Spleen (tissue), 11 donors: ENCODE data around the gene CYP39A1. TPM values are rescaled to one million over a fixed set of nuclear protein-coding genes. Genes with fewer than 3 reads are reported as not detected.

Experiments used
- DNase-seq: peaks from one replicate; pipeline ENCODE4 v3.0.0-alpha.2; 2020
- H3K27ac ChIP-seq, 8 donors: fragments of 200-600 bp; sonication (generic) in 7 of 8; 1 replicate in 4 of 8; 2 replicates in 4 of 8; pipeline versions ENCODE4 v1.5.0 to v1.8.0; 2016 to 2021; ENCODE audit warnings: inconsistent platforms in 4 of 8, mild to moderate bottlenecking in 4 of 8, moderate library complexity in 1 of 8
- H3K27me3 ChIP-seq, 7 donors: fragments of 200-600 bp; sonication (generic) in 6 of 7; replicated peaks in 1 of 7; 1 replicate in 4 of 7; 2 replicates in 3 of 7; pipeline versions ENCODE4 v1.5.0 to v1.8.0; 2016 to 2021; ENCODE audit warnings: inconsistent platforms in 3 of 7, mild to moderate bottlenecking in 1 of 7
- H3K36me3 ChIP-seq, 6 donors: fragments of 200-600 bp; sonication (generic) in 5 of 6; 1 replicate in 4 of 6; 2 replicates in 2 of 6; pipeline versions ENCODE4 v1.5.0 to v1.8.0; 2016 to 2021; ENCODE audit warnings: inconsistent platforms in 2 of 6
- H3K4me1 ChIP-seq, 6 donors: fragments of 200-600 bp; sonication (generic) in 5 of 6; 1 replicate in 3 of 6; 2 replicates in 3 of 6; pipeline versions ENCODE4 v1.5.0 to v1.8.0; 2016 to 2021; ENCODE audit warnings: inconsistent platforms in 3 of 6
- H3K4me3 ChIP-seq, 8 donors: fragments of 200-600 bp; sonication (generic) in 7 of 8; 1 replicate in 4 of 8; 2 replicates in 4 of 8; pipeline versions ENCODE4 v1.5.0 to v1.8.0; 2016 to 2021; ENCODE audit warnings: inconsistent platforms in 4 of 8, mild to moderate bottlenecking in 4 of 8, moderate library complexity in 2 of 8
- H3K9me3 ChIP-seq, 8 donors: fragments of 200-600 bp; sonication (generic) in 7 of 8; 1 replicate in 4 of 8; 2 replicates in 4 of 8; pipeline versions ENCODE4 v1.5.0 to v1.8.0; 2016 to 2021; ENCODE audit warnings: inconsistent platforms in 4 of 8
- CTCF ChIP-seq, 11 experiments: fragments of 200-600 bp in 7 of 11; fragments of 450-650 bp in 4 of 11; sonication (generic) in 4 of 11; IDR thresholded peaks in 8 of 11; conservative IDR thresholded peaks in 3 of 11; 1 replicate in 7 of 11; 2 replicates in 4 of 11; pipeline versions ENCODE4 v1.4.0 to v1.8.0; 2016 to 2021; ENCODE audit warnings: antibody characterized with exemption in 11 of 11, inconsistent platforms in 4 of 11, mild to moderate bottlenecking in 1 of 11
- POLR2A ChIP-seq, 3 donors: fragments of 450-650 bp; IDR thresholded peaks; one replicate each; pipeline ENCODE4 v1.5.1; 2017; ENCODE audit warnings: antibody characterized with exemption in 3 of 3, mild to moderate bottlenecking in 1 of 3
- POLR2AphosphoS5 ChIP-seq, 3 donors: sonication (generic); formaldehyde crosslinking; IDR thresholded peaks; one replicate each; pipeline ENCODE4 v1.5.1; 2017; ENCODE audit warnings: antibody characterized with exemption in 3 of 3
- WGBS, 5 donors: extraction: QIAGEN DNeasy Blood & Tissue Kit in 3 of 5; methylation state at CpG; one replicate each; pipeline versions ENCODE4 v1.1.5 to v1.1.7; 2013 to 2018; 5-methylcytosine and 5-hydroxymethylcytosine counted together
- intact Hi-C: fragments of 100-400 bp; cut with DNase I; formaldehyde crosslinking; loops from one replicate; pipeline ENCODE4 v1.15.0; 2023; ENCODE audit warnings: low total_unique reads
- polyA plus RNA-seq, 3 donors: library from polyadenylated mRNA; stranded (reverse); fragments of 200-250 nt; gene quantifications; one replicate each; pipeline ENCODE4 v1.2.1, GENCODE V29; 2013
- total RNA-seq, 7 donors: library from RNA; depleted of rRNA in 3 of 7; stranded (reverse); fragments of >200 nt in 3 of 7; fragmentation: NEBNext Ultra II Directional in 4 of 7; extraction: Animal tissue kit (Norgen Biotek cat#: 25700) in 4 of 7; gene quantifications; one replicate each; pipeline versions ENCODE4 v1.1.0 to v1.2.1, GENCODE V29; 2016 to 2021
- donor health status: healthy with polysubstance abuse.
- donor health status: DM: no; HTN: no; CAD: no; lungs with moderate emphysema.
- donor health status: DM: no; HTN: no; CAD: no.
- donor health status: Bipolar disorder and iron deficiency.
- donor health status: healthy.
- donor health status: DM: no; HTN: no; CAD: no.
- donor health status: DM: yes; HTN: yes; CAD: no.

CYP39A1 gene
- total and polyA plus RNA-seq, 10 donors = 0.39 to 2.8 (median 0.91) TPM

- Histone ChIP-seq H3K4me3 (no peak overlapping the region), H3K4me1 (no peaks in the 10 kb centered on the region), H3K27me3 (no peaks in the 10 kb centered on the region), H3K9me3 (no peaks in the 10 kb centered on the region), H3K36me3 (no peaks in the 10 kb centered on the region), H3K27ac (no peak overlapping the region)
- DNase-seq = no peak
- intact Hi-C loops = no loop called here
- WGBS, 5 donors = 52 to 76% (median 62%) methylated on average over 2 of the region's 2 CpGs
- no peak for TF ChIP-seq POLR2A (IDR thresholded peaks at IDR 0.05)
- TF ChIP-seq POLR2AphosphoS5 (IDR thresholded peaks at IDR 0.05) = no peak
- TF ChIP-seq CTCF (IDR thresholded peaks at IDR 0.05 in 8 of 11, conservative IDR thresholded peaks at IDR 0.05 in 3 of 11) = no peak
Observed at GRCh38 chr6:46586906-46587305, 65.7 kb downstream of the CYP39A1 start.

- TF ChIP-seq CTCF (IDR thresholded peaks at IDR 0.05 in 8 of 11, conservative IDR thresholded peaks at IDR 0.05 in 3 of 11) (no peak), POLR2A (IDR thresholded peaks at IDR 0.05) (no peak), POLR2AphosphoS5 (IDR thresholded peaks at IDR 0.05) (no peak)
- no peaks in the 10 kb centered on the region for H3K4me1 ChIP-seq
- no peak overlapping the region for H3K27ac ChIP-seq
- H3K4me3 ChIP-seq = no peak overlapping the region
- no peaks in the 10 kb centered on the region for H3K9me3 ChIP-seq
- H3K27me3 ChIP-seq = no peaks in the 10 kb centered on the region
- no peaks in the 10 kb centered on the region for H3K36me3 ChIP-seq
- WGBS, 5 donors = 89 to 95% (median 93%) methylated on average over 3 of the region's 3 CpGs
- intact Hi-C loops = no loop called here
- no peak for DNase-seq
Observed at GRCh38 chr6:46584586-46584985, 68.0 kb downstream of the CYP39A1 start.

GRCh38 chr6:46583721-46584120, 68.9 kb downstream of the CYP39A1 start:
- H3K9me3 ChIP-seq = no peaks in the 10 kb centered on the region
- H3K36me3 ChIP-seq = no peaks in the 10 kb centered on the region
- H3K27me3 ChIP-seq = no peaks in the 10 kb centered on the region
- H3K4me1 ChIP-seq = no peaks in the 10 kb centered on the region
- WGBS, 5 donors = 87 to 93% (median 92%) methylated on average over 4 of the region's 4 CpGs
- intact Hi-C loops = no loop called here
- TF ChIP-seq CTCF (IDR thresholded peaks at IDR 0.05 in 8 of 11, conservative IDR thresholded peaks at IDR 0.05 in 3 of 11) (no peak), POLR2A (IDR thresholded peaks at IDR 0.05) (no peak), POLR2AphosphoS5 (IDR thresholded peaks at IDR 0.05) (no peak)
- no peak overlapping the region for H3K27ac ChIP-seq
- H3K4me3 ChIP-seq = no peak overlapping the region
- no peak for DNase-seq

- TF ChIP-seq POLR2A (IDR thresholded peaks at IDR 0.05) (no peak), POLR2AphosphoS5 (IDR thresholded peaks at IDR 0.05) (no peak), CTCF (IDR thresholded peaks at IDR 0.05 in 8 of 11, conservative IDR thresholded peaks at IDR 0.05 in 3 of 11) (no peak)
- WGBS, 5 donors = 87 to 95% (median 91%) methylated on average over 2 of the region's 2 CpGs
- H3K27ac ChIP-seq = no peak overlapping the region
Observed at GRCh38 chr6:46583081-46583480, 69.5 kb downstream of the CYP39A1 start.

More at GRCh38 chr6:46583081-46583480, 69.5 kb downstream of the CYP39A1 start:
- Histone ChIP-seq H3K4me1 (no peaks in the 10 kb centered on the region), H3K9me3 (no peaks in the 10 kb centered on the region), H3K27me3 (no peaks in the 10 kb centered on the region), H3K4me3 (no peak overlapping the region), H3K36me3 (no peaks in the 10 kb centered on the region)
- intact Hi-C loops = no loop called here
- DNase-seq = no peak
